ENCODE measurements around the gene UBL4A. TPM values are rescaled to one million over a fixed set of nuclear protein-coding genes. Genes with fewer than 3 reads are reported as not detected.

The UBL4A gene
- total RNA-seq, 1 donor from 2014 or later, result 12.1 TPM

- peaks cover 3% of the 10 kb centered on the region for H3K27me3 Mint-ChIP-seq (ENCODE audit: insufficient read depth, low read depth)
- Histone ChIP-seq H3F3A (ENCODE audit: low read depth) (no peaks in the 10 kb centered on the region), H3K9ac (no peak overlapping the region), H3K4me3 (no peak overlapping the region), H3K79me2 (ENCODE audit: low read depth) (no peaks in the 10 kb centered on the region), H3K36me3 (no peaks in the 10 kb centered on the region), H3K27ac (no peak overlapping the region), H3K9me3 (ENCODE audit: low read depth) (no peaks in the 10 kb centered on the region), H3K27me3 (no peaks in the 10 kb centered on the region), H3K4me1 (no peaks in the 10 kb centered on the region), H3K4me2 (no peak overlapping the region), H4K20me1 (ENCODE audit: low read depth) (no peaks in the 10 kb centered on the region), H2AFZ (replicated peaks) (no peak overlapping the region)
- DNase-seq (ENCODE audit: low spot score), result no peak
- no peak overlapping the region for H3K27ac Mint-ChIP-seq
- H3K9me3 Mint-ChIP-seq, result peaks cover 14% of the 10 kb centered on the region
- no peak overlapping the region for H3K4me3 Mint-ChIP-seq
- peaks cover 7% of the 10 kb centered on the region for H3K36me3 Mint-ChIP-seq
- no peak for TF ChIP-seq EZH2phosphoT487 (IDR thresholded peaks at IDR 0.05)
- TF ChIP-seq CTCF (IDR thresholded peaks at IDR 0.05), result no peak
- TF ChIP-seq EZH2 (IDR thresholded peaks at IDR 0.05), result no peak
- H3K4me1 Mint-ChIP-seq, result no peaks in the 10 kb centered on the region
Measured at GRCh38 chrX:154466036-154466435, 20.4 kb downstream of the UBL4A start.

- Mint-ChIP-seq H3K27ac (no peak overlapping the region), H3K4me1 (no peaks in the 10 kb centered on the region), H3K36me3 (peaks cover 8% of the 10 kb centered on the region), H3K27me3 (ENCODE audit: insufficient read depth, low read depth) (peaks cover 7% of the 10 kb centered on the region), H3K4me3 (no peak overlapping the region), H3K9me3 (peaks cover 15% of the 10 kb centered on the region)
- H2AFZ ChIP-seq (replicated peaks), result no peak overlapping the region
- no peaks in the 10 kb centered on the region for H3K36me3 ChIP-seq
- H3K79me2 ChIP-seq (ENCODE audit: low read depth), result no peaks in the 10 kb centered on the region
- DNase-seq (ENCODE audit: low spot score), result no peak
- no peaks in the 10 kb centered on the region for H4K20me1 ChIP-seq (ENCODE audit: low read depth)
- H3K4me2 ChIP-seq, result no peak overlapping the region
- H3K27ac ChIP-seq, result no peak overlapping the region
- H3K4me1 ChIP-seq, result no peaks in the 10 kb centered on the region
- no peaks in the 10 kb centered on the region for H3K27me3 ChIP-seq
- no peak for TF ChIP-seq EZH2 (IDR thresholded peaks at IDR 0.05)
- TF ChIP-seq CTCF (IDR thresholded peaks at IDR 0.05), result no peak
- TF ChIP-seq EZH2phosphoT487 (IDR thresholded peaks at IDR 0.05), result no peak
- no peaks in the 10 kb centered on the region for H3F3A ChIP-seq (ENCODE audit: low read depth)
- no peak overlapping the region for H3K4me3 ChIP-seq
- H3K9me3 ChIP-seq (ENCODE audit: low read depth), result no peaks in the 10 kb centered on the region
- H3K9ac ChIP-seq, result no peak overlapping the region
Measured at GRCh38 chrX:154465601-154466000, 20.8 kb downstream of the UBL4A start.

GRCh38 chrX:154464806-154465365 lies 21.5 kb downstream of the UBL4A start:
- H3K36me3 Mint-ChIP-seq, result peaks cover 8% of the 10 kb centered on the region
- peaks cover 17% of the 10 kb centered on the region for H3K9me3 Mint-ChIP-seq
- no peak overlapping the region for H2AFZ ChIP-seq (replicated peaks)

More at GRCh38 chrX:154464806-154465365, 21.5 kb downstream of the UBL4A start:
- no peaks in the 10 kb centered on the region for H3K79me2 ChIP-seq (ENCODE audit: low read depth)
- no peak overlapping the region for H3K9ac ChIP-seq
- H3K9me3 ChIP-seq (ENCODE audit: low read depth), result no peaks in the 10 kb centered on the region
- H3K4me1 ChIP-seq, result no peaks in the 10 kb centered on the region
- peaks cover 2% of the 10 kb centered on the region for H4K20me1 ChIP-seq (ENCODE audit: low read depth)
- no peaks in the 10 kb centered on the region for H3K27me3 ChIP-seq
- Mint-ChIP-seq H3K4me3 (no peak overlapping the region), H3K4me1 (no peaks in the 10 kb centered on the region), H3K27ac (no peak overlapping the region), H3K27me3 (ENCODE audit: insufficient read depth, low read depth) (peaks cover 7% of the 10 kb centered on the region)
- H3K4me2 ChIP-seq, result no peak overlapping the region
- no peak overlapping the region for H3K27ac ChIP-seq
- no peaks in the 10 kb centered on the region for H3F3A ChIP-seq (ENCODE audit: low read depth)
- DNase-seq (ENCODE audit: low spot score), result no peak
- H3K4me3 ChIP-seq, result no peak overlapping the region
- H3K36me3 ChIP-seq, result no peaks in the 10 kb centered on the region
- TF ChIP-seq EZH2phosphoT487 (IDR thresholded peaks at IDR 0.05) (no peak), EZH2 (IDR thresholded peaks at IDR 0.05) (no peak), CTCF (IDR thresholded peaks at IDR 0.05) (no peak)

All from neural progenitor cell (in vitro differentiated cells).